GM19328 (cell line): ENCODE results near the gene DNAAF9.
A peak's percentile ranks its signal among the peaks of the same experiment; 100 is the strongest.
"Not testable (repeated sequence)": the region's sequence is repeated elsewhere in the genome, so short reads cannot be mapped to it uniquely, and the experiment has no call there.

Experiments
- ATAC-seq: cut with Tn5 transposase; IDR thresholded peaks from one replicate; pipeline ENCODE4 v1.9.1; 2021; ENCODE audit warnings: mild to moderate bottlenecking, moderate library complexity; ENCODE audit not compliant: unreplicated experiment

DNAAF9 gene

GRCh38 chr20:3407040-3407770 is at the start of gene DNAAF9:
DNAAF9 (minus strand) TSS chr20:3407669; CDS start chr20:3407557, 112 bp downstream.
- ATAC-seq = peak; percentile 41

GRCh38 chr20:3456648-3457047 is 49.2 kb upstream of the DNAAF9 start:
- ATAC-seq = no peak

DNA sequence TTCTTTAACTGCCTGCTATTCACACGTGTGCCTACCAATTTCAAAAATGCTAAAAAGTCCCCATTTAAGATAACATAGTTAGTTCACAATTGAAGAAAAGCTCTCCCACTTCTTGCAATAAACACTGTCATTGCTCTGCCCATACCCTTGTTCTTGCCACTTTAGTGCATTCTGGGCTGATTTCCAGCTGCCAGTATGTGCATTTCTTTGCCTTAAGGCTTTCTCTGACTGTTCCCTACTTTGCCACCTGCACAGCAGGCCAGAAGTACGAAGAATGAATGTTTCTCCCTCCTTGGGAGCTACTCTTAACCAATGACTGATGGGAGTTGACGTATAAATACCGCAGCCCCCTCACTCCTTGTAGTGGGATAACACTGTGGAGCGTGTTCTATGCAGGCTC is 47.4 kb upstream of the DNAAF9 start:
- no peak for ATAC-seq

DNA sequence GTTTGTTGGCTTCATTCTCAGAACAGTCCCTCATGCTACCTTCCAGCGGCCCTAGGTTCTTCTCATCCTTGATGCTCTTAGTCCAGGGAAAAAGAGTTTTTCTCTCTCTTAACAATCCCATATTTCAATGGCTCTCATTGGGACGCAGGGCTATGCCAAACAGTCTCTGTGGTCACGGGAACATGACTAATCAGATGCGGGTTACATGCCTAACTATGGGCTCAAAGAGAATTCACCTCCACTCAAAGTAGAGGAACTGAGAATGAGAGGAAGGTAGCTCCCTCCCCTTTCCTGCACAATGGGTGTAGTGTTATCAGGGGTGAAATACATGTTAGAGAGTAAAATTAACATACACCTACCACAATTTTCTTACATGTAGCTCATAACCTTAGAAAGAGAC is 45.2 kb upstream of the DNAAF9 start:
- no peak for ATAC-seq

DNA sequence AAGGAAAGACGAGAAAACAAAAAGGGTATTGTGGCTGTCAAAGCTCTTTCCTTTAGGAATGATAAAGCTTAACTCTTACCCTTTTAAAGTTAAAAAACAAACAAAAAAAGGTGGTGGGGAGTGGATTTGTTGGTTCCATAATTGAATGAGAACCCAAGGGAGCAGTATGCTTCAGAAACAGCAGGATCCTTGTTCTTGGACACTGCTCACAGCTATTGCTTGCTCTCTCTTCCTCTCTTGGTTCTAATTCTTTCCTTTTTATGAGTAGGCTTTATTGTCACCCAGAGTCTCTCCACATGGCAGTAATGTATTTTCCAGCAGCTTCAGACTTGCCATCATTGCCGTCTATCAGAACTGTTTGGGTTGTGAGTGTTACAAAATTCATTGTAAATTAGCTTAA is 44.7 kb upstream of the DNAAF9 start:
- ATAC-seq = no peak

- no peak for ATAC-seq
Observed at GRCh38 chr20:3449319-3449718, 41.9 kb upstream of the DNAAF9 start.

GRCh38 chr20:3447321-3447720 is 39.9 kb upstream of the DNAAF9 start:
- ATAC-seq = no peak

DNA sequence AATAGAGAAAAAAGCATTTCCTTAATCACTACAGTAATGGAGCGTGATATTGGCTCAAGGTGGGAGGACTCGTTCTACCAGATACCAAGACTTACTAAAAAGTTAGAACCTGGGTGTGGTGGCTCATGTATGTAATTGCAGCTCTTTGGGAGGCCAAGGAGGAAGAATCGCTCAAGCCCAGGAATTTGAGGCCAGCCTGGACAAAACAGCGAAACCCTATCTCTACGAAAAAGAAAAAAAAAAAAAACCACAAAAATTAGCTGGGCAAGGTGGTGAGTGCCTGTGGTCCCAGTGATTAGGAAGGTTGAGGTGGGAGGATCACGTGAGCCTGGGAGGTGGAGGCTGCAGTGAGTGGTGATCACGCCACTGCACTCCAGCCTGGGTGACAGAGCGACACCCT is 39.3 kb upstream of the DNAAF9 start:
- ATAC-seq = no peak

- no peak for ATAC-seq
Observed at GRCh38 chr20:3436864-3437574, 29.6 kb upstream of the DNAAF9 start.

DNA sequence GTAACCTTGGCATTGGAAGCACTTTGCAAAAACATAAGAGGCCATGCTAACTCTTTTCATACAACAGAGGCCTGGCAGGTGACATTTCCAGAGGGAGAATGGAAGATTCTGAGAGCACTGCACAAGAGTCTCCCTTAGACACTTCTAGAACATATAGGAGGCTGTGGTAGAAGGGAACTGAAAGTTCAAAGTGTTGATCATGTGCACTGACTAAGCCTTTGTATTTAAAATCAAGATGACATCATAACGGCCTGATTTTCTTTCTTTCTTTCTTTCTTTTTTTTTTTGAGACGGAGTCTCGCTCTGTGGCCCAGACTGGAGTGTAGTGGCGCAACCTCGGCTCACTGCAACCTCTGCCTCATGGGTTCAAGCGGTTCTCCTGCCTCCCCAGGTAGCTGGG is 26.8 kb upstream of the DNAAF9 start:
- ATAC-seq = no peak

DNA sequence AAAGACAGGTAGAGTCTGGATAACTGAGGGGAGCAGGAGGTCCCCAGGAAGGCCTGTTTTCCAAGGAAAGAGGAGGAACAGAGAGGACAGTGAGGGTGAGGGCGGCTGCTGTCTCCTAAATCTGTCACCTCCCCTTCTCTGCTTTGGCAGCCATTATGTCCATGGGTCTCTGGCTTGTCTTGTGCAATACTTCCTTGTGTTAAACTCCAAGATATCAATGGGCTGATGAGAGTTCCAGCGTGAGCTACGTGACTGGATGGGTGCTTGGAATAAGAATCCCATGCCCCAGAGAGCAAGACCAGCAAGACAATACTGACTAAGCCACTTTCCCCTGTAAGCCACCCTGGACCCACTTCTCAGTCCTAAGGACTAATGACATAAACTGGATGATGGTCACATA is 26.3 kb upstream of the DNAAF9 start:
- no peak for ATAC-seq

- ATAC-seq = no peak
Observed at GRCh38 chr20:3432844-3433243, 25.4 kb upstream of the DNAAF9 start.

DNA sequence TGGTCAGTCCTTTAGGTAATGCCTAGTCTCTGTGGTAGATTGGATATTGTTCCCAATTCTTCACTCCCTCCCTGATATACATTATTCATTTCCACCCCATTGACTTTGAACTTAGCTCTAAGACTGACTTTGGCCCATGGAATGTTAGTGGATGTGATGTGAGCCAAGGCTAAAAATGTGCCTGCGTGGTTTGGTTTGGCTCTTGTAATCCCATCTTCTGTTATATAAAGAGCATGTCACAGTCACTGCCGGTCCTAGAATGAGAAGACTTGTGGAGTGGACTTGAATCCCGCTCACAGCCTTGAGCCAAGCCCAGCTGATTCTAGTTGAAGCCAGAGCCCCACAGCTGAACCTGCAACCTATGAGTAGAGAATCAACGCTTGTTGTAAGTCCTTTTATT is 23.6 kb upstream of the DNAAF9 start:
- ATAC-seq = no peak

DNA sequence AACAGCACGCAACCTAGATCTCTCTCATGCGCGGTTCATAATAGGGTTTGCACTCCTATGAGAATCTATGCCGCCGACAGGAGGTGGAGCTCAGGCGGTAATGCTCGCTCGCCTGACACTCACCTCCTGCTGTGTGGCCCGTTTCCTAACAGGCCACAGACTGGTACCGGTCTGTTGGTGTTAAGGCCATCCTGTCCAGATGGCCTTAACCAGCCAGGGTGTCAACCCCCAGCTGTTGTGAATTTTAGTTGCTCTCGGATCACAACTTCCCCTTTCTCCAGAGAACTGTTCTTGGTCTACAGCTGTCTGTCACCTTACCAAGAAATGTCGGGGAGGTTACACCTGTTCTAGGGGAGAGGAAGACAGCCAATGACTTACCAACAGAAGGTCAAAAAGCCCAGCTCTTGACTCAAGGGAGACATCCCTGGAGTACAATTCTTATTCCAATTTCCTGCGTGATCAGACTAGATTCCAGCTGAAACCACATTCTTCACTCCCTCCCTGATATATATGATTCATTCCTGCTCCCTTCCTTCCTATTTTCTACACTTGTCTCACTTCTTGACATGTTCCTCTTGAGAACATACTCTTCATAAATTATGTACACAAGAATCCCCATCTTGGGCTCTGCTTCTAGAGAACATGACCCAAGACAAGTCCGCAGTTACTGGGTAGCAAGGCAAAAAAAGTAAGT is 23.1 kb upstream of the DNAAF9 start:
- ATAC-seq = no peak

DNA sequence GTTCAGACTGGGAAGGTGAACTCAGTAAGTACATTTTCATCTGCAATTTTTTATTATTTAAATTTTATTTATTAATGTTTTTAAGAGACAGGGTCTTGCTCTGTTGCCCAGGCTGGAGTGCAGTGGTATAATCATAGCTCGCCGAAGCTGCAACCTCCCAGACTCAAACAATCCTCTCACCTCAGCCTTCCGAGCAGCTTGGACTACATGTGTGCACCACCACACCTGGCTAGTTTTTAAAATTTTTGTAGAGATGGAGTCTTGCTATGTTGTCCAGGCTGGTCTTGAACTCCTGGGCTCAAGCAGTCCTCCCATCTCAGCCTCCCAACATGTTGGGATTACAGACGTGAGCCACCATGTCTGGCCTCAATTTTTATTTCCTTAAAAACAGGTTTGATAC is 19.3 kb upstream of the DNAAF9 start:
- not testable (repeated sequence) for ATAC-seq

GRCh38 chr20:3423126-3423525 is 15.7 kb upstream of the DNAAF9 start:
- ATAC-seq = no peak

DNA sequence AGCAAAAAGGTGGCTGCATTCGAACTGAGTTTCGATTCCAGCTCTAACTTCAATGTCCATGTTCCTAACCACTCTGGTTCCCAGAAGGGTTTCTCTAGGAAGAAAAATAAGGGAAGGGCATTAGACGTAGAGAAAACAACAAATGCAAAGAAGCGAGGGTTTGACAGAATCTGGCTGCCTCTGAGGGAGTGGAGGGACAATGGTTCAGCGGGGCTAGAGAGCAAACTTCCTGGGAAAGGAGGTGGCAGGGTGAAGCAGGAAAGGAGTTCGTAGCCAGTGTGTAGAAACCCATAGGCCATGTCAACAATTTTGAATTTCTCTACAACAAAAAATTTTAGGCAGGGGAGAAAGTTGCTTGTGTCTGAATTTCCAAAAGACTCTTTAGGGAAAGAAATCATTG is 14.5 kb upstream of the DNAAF9 start:
- no peak for ATAC-seq

GRCh38 chr20:3420211-3420707 is 12.8 kb upstream of the DNAAF9 start:
- peak; percentile 67 for ATAC-seq

- ATAC-seq = not testable (repeated sequence)
Observed at GRCh38 chr20:3418161-3418560, 10.7 kb upstream of the DNAAF9 start.

DNA sequence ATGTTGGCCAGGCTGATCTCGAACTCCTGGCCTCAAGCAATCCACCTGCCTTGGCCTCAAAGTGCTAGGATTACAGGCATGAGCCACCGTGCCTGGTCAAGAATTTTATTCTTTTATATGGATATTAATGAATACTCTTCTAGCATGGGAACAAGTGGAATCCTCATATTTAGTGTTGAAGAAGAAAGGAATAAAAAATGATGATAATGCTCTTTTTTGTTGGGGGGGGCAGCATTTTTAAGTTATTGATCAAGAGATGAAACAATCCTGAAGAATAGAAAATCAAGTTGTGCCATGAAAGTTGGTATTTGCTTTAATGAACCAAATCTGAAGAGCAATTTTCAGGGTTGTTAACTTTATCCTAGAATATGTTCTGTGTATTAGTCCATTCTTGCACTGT is 6.7 kb upstream of the DNAAF9 start:
- no peak for ATAC-seq

GRCh38 chr20:3413393-3413889 is 6.0 kb upstream of the DNAAF9 start:
- no peak for ATAC-seq
